HG02973 (cell line): Measurements from ENCODE around the gene PHF2.

Experiments
- ATAC-seq: cut with Tn5 transposase; IDR thresholded peaks from one replicate; pipeline ENCODE4 v1.9.1; 2021; ENCODE audit warnings: moderate library complexity; ENCODE audit not compliant: unreplicated experiment

PHF2 gene

GRCh38 chr9:93576258-93577077 is at the start of gene PHF2:
Gene PHF2, plus strand, starts transcription at chr9:93576584. Its CDS starts 190 bp downstream, at chr9:93576774.
- ATAC-seq = peak; percentile 39

GRCh38 chr9:93531374-93531773 is 45.0 kb upstream of the PHF2 start:
- no peak for ATAC-seq

DNA sequence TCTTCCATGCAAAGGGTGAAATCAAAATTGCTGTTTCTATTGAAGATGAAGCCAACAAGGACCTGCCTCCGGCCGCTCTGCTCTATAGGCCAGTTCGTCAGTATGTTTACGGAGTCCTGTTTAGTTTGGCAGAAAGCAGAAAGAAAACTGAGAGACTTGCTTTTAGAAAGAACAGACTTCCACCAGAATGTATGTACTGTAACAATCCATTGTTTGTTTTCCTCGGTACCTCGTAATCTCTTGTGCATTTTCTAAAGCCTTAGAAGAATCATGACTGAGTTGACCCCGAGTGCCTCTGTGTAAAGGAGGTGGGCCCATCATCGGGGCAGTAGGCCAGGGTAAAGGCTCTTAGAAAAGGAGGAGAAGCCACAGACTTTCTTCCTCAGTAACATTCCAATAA is 44.2 kb upstream of the PHF2 start:
- ATAC-seq = no peak

DNA sequence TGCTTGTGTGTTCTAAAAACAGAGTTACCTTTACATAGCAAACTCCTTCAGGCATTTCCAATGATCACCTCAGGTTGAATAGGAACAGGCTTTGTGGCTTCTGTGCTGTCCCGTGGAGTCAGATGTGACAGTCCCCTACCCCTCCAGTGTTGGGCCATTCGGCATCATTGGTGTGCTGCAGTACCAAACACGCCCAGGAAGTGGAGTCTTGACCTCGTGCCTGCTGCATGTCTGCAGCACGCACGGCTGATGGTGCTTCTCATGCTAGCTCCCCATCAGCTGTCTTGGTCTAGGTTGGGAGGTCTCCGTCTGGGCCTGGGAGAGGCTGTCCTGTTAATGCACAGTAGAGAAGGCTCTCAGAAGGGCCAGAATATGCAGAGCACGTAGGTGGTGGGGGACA is 42.5 kb upstream of the PHF2 start:
- ATAC-seq = no peak

DNA sequence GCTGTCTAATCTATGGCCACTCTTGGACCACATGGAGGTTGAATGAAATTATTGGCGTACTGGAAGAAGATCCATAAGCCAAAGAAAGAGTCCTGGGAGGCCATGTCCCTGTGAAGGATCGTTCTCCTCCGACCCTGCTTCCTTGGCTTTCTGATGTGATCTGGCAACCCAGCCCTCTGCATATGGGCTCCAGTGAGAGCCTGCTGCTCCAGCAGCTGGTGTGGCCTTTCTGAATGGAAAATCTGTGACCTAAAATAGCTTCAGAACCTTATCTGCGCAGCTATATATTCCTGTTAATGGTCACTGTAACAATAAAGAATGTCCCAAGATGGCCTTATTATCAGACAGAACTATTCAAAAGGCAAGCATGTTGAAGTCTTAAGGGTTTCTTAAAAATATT is 40.2 kb upstream of the PHF2 start:
- no peak for ATAC-seq

GRCh38 chr9:93536874-93537273 is 39.5 kb upstream of the PHF2 start:
- no peak for ATAC-seq

DNA sequence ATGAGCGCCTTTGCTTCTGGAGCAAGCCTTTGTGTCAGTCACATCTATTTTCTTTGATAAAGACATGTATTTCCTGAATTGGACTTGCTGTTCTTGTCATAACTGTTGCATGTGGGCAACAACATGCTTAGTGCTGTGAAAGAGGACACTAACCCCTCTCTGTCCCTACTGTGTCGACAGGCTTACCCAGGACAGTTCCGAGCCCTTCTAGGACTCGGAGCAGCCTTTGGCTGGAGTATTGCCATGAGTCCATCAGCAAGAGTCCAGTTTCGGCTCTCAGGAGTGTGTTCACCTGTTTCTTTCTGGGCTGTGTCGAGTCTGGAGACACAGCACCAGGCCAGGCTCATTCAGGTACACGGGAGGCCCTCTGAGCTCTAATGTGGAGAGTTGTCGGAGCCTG is 36.1 kb upstream of the PHF2 start:
- ATAC-seq = no peak

DNA sequence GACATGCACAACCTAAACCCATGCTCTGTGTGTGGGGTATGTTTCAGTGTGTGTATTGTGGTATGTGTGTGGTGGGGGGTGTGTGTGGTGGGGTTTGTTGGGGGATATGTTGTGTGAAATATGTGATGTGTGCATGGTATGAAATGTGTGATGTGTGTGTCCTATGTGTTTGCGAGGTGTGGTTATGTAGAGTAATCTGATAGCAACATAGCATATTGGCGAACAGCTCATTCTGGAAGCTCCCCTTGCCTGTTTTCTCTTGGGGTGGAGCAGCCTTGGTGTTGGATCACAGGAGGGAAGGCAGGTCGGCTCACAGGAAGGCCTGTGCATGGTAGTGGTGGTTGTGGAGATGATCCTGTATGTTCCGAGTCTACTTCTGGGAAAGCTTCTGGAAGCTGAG is 35.4 kb upstream of the PHF2 start:
- no peak for ATAC-seq

DNA sequence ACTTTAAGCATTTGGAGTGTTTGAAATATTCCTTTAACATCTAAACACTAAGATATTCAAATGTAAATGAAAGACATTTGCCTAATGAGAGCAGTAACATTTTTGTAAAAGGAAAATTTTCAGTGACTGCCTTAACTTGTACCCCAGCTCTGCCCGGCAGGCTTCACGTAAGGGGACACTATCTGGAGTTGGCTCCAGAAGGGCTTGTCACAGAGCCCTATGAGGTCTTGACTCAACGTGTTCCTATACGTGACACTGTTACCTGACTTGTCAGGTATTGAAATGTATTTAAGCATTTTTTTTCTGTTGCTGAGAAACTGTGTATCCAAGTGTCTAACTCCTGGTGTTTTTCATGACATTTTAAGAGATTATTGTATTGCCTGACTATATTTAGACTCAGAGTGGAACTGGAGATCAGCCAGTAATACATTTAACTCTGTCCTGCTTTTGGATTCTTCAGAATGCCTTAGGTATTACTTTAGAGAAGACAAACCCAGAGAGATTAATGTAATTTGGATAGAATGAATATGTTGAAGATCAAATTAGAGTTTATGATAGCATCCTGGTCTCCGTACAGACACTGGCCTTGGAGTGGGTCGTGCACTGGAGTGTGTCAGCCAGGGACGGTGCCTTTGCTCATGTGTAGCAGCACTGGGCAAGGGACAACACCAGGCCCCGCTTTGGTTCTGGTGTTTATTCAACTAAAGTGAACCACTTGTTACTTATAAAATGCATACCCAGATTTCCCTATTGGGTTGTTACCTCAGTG is 34.6 kb upstream of the PHF2 start:
- ATAC-seq = no peak

- ATAC-seq = no peak
Observed at GRCh38 chr9:93543117-93543516, 33.3 kb upstream of the PHF2 start.

- no peak for ATAC-seq
Observed at GRCh38 chr9:93546356-93546755, 30.0 kb upstream of the PHF2 start.

GRCh38 chr9:93549611-93550010 is 26.8 kb upstream of the PHF2 start:
- no peak for ATAC-seq

GRCh38 chr9:93552923-93553322 is 23.5 kb upstream of the PHF2 start:
- no peak for ATAC-seq

GRCh38 chr9:93555370-93555769 is 21.0 kb upstream of the PHF2 start:
- no peak for ATAC-seq

- no peak for ATAC-seq
Observed at GRCh38 chr9:93557366-93558137, 18.8 kb upstream of the PHF2 start.

GRCh38 chr9:93558503-93558902 is 17.9 kb upstream of the PHF2 start:
- no peak for ATAC-seq

GRCh38 chr9:93560991-93561390 is 15.4 kb upstream of the PHF2 start:
- ATAC-seq = no peak

- no peak for ATAC-seq
Observed at GRCh38 chr9:93562157-93562556, 14.2 kb upstream of the PHF2 start.

GRCh38 chr9:93565089-93565488 is 11.3 kb upstream of the PHF2 start:
- no peak for ATAC-seq

GRCh38 chr9:93566408-93567270 is 9.7 kb upstream of the PHF2 start:
- peak; percentile 79 for ATAC-seq
